ENCODE data around the gene DIDO1.

The DIDO1 gene

DNA sequence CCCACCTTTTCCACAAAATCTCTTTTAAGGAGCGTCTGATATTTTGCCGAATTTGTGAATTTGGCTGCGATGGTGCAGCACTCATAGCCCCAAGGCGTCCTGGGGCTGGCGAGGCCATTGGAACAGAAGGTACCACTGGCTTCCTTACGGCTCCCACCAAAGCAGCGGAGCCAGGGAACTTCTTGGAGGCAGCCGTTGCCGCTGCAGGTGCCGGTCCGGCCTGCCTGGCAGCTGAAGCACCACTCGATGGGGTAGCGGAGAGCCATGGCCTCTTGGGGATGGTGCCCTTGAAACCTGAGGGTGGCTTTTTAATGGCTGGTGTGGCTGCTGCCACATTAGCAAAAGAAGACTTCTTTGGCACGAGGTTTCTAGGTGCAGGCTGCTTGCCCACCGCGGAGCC lies 29.8 kb downstream of the DIDO1 start:
- DNase-seq: no peak

DNA sequence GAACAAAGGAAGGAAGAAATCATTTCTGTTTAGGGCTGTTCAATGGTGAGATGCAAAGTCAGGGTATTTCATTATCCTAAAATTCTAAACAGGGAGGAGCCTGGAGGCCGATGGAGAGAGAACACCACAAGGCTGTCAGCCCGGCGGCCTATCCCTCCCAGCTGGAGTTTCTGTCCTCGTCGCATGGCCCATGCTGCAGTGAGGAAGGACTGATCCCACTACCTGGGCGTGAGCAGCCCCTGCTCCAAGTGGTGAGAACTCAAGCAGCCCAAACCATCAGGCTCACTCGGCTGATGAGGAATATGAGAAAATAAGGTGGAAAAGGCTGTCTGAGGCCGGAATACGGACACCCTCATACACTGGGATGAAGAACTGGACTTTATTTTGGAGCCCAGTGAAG lies 30.8 kb downstream of the DIDO1 start:
- no peak for DNase-seq

DNA sequence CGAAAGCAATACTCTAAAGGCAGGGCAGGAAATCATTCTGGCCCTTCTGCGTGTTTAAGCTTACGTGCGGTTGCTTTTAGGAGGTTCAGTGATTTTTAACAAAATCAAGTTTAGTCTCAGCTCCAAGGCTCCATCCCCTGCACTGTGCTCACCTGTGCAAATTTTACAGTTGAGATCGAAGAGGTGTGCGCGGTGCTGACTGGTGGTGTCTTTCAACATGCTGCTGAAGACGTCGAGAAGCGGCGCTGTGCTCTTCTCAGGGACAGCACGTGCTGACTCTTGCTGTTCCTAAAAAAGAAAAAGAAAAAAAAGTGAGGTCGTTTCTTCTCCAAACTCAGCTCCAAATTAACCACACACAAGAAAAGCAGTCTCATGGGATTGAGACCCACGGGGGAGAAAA lies 32.0 kb downstream of the DIDO1 start:
- no peak for DNase-seq

DNA sequence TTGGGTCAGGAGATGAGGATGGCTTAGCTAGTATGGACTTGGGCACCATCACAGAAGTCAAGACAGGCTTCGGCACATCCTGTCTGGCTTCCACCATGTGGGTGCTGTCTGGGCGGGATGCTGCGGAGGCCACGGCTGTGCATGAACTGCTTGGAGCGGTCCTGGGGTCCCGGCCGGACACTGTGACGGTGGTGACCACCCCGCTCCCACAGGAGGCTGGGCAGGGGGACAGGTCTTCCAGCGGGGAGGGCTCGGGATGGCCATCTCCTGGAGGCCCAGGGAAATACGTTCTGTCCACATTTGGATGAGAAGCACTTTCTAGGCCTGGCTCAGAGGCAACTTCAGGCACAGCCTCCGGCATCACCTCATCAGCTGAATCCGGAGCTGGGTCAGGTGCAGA lies 32.6 kb downstream of the DIDO1 start:
- DNase-seq: no peak

DNA sequence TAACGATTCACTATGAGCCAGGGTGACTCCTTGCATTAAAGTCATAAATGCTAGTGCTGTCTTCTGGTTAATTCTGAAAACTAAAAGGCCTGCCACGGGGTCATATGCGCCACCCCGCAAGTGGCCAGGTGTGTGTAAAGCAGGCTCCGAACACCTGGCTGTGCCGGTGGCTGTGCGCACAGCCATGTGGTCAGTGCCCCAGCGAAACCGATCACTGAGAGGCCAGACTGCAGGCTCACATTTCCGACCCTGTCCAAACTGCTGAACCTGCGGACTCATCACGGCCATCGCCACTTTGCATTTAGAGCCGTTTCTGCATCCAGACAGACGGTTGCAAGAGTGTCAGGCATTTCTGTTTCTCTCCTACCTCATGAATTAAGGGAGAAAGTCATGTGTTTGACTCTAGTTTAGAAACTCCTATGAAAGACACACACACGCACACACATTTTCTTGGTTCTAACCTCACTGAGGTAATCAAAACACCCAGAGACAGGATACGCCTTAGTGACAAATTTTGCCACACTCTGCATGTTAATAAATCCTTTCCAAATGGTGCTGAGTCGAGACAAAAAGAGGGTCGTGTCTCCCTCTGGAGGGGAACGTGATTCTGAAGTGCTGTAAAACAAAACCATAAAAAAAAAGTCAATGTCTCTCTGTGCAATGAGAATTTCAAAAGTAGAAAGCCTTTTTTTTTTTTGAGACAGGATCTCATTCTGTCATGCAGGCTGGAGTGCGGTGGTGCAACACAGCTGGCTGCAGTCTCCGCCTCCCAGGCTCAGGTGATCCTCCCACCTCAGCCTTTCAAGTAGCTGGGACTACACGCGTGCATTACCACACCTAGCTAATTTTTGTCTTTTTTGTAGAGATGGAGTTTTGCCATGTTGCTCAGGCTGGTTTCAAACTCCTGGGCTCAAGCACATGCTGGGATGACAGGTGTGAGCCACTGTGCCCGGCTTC lies 33.7 kb downstream of the DIDO1 start:
- DNase-seq: no peak

DNA sequence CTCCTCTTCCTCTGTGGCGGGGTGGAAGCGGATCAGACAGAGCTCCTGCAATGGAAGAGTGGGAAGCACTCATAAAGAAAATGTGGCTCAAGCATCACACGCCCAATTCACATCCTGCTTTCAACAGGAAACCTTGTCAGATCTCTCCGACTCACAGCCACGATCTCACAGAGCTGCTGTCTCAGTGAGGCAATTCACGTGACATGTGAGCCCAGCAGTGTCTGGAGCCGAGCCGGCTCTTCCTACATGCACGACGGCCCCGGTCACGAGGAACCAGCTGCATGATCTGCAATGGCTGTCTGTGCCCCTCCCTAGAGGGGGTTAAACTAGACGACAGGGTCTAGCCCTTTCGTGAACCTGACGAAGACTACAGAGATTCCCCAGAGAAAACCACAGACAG lies 35.2 kb downstream of the DIDO1 start:
- DNase-seq: no peak

DNA sequence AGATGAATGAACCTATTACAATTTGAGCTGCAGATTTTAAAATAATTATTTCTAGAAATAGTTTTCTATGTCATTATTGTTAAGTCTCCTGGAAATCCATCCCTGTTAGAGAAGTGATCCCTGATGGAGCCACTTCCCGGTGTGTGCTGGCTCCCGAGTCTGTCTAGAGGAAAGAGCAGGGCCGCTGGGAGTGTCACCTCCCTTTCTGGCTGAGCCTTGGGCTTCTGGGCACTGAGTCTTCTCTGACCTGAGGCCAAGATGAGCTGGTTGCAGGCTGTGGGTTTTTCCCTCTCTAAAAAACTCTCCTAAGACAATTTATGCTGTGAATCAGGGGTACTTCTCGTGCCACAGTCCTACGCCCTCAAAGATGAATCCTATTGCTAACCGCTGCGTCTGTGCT lies 35.9 kb downstream of the DIDO1 start:
- no peak for DNase-seq

DNA sequence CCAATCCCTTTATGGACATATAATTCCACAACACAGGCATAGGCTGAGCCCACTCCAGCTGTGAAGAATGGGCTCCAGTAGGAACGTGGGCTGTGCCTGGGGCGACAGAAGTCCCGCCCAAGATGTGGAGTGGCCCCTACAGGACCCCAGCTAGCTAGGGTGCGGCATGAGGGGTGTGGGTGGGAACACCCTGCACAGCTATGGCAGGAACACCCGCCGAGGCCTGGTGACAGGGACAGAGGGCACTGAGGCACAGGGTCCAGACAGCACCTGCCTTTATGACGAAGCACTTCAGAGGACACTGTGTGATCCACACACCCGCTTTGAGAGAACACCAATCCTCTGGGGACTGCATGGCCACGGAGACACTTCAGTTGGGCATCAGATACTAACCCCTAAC lies 36.4 kb downstream of the DIDO1 start:
- no peak for DNase-seq

DNA sequence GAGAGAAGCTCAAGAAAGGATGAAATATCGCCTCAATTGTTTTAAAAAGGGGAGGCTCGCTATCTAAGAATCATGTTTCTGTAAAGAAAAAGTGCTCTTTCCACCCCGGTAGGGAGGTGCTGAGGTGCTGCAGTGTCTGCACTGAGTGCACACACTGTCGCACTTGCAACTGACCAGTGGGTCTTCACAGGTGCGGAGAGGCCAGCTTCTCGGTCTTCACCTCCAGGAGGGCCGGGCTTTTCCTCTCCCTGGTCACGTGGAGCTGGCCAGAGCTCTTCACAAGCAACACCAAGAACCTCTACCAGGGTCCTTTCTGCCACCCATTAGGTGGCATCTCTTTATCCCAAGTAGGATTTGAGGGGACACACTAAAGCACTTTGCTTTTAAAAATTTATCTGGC lies 36.9 kb downstream of the DIDO1 start:
- DNase-seq: no peak

DNA sequence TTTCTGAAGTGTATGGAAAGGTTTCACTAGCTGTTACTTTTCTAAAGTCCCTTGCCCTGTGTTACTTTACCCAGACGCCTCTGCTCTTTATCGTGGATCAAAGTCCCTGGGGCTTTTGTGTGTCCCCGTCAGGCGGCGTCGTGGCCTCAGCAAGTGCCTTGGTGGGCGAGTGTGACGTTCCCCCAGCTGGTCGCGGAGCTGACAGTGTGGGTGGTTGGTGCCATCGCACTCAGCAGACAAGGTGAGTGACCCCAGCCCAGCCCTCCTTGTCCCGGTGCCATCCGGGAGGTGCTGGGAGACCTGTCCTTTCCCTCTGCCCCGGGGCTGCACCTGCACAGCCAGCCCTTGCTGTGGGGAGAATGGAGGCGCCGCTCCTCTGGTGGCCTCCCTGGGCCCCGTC lies 37.4 kb downstream of the DIDO1 start:
- DNase-seq: no peak

DNA sequence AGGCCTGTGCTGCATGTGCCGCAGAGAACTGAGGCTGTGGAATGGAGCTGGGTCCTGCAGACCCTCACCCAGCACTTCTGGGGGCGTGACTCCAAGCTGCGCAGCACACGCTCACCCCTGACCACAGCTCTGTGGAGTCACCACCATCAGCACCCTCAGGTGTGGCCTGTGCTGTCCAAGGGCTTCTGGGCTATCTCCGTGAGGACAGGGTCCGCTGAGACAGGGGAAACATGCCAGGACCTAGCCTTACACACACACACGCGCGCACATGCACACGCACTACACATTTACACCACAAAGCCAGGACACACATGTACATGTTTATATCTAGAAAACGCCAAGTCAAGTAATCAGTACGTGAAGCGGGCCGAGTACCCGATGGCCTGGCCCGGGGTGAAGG lies 37.9 kb downstream of the DIDO1 start:
- no peak for DNase-seq

DNA sequence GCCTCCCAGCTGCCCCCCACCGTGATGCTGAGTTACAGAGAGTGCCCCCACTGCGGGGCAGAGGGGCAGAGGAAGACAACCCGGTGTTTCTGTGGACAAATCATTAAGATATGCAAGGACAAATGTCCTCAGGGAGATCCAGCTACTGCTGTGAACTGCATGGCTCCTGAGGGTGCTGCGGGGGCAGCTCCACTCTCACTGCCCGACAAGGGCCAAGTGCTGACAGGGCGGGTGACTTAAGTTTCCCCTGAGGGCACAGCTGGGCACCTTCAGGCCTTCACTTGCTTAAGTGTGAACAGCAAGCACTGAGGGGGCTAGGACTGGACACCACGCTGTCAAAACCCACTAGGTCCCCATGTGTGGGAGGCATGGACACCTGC lies 38.5 kb downstream of the DIDO1 start:
- DNase-seq: no peak

DNA sequence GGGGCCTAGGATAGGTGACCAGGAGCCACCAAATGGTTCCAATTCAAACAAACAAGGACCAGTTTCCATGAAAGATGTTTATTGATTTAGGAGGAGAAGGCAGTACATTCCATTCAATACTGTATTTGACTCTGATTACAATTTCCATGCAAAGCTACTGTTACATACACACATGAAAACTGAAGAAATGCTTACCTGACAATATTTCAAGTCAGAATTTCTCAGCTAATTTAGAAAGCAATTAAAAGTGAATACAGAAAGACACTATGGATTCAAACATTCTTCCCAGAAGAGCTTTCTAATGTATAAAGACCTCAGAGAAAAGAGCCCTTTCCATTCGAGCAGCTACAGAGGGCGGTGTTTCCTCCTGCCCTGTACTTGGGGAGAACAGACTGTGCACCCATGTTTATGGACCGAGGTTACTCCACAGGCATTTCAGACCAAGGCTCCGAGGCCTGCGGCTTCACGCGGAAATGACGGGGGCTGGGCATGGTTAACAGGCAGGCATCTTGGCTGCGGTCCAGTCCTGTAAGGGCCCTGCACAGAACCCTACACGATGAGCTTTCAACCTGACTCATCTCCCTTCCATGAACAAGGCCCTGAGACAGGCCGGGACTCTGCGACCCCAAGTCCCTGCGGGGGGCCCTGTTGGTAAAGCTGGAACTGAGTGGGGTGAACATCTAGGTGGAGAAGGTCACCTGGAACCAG lies 39.0 kb downstream of the DIDO1 start:
- DNase-seq: peak in 2 of 51 donors; percentile 11 to 28

DNA sequence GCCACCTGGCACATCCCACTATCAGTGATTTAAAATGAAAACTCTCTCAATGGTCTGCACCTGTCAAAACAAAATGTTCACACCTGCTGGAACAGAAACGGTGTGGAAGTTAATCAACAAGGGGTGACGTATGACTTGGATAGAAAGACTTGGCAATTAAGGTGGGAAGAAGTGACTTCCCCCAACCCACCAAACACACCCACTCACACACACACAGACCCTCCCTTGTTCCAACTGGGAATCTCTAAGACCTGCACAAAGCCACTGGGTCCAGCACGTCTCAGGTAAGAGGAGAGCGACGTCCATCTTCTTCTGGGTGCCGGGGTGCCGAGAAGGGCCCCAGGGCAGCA lies 39.6 kb downstream of the DIDO1 start:
- DNase-seq: no peak

DNA sequence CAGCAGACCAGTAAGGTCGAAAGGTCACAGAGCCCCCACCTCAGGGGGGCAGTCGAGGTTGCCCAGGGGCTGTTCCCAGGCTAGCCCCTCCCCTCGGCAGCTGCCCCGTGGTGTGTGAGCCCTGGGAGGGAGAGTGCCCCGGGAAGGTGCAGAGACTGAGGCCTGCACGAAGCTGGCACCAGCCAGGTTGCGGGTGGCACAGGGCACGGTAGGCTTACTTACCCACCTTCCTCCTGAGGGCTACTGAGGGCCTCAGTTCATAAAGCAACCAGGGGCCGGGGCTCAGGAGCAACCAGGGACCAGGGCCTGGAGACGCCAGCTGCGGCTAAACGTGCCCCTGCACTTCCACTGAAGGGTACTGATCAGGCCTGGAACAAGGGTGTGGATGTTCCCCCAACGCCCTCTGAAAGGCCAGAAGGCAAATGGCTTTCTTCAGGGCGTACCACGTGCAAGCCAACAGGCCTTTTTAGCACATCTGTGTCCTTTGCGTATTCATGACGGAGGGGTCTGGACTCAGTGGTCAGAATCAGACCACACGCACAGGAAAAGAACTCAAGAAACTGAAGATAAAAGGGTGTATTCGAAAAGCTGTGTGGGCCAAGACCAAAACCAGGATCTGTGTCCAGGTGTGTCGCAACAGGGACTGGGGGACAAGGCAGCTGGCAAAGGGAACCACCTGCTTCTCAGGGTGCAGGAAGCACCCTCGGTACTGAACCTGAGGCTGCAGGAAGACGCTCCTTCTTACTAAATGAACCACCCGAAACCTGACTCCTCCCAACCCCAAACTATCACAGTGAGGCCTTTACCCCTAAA lies 40.2 kb downstream of the DIDO1 start:
- no peak for DNase-seq

DNA sequence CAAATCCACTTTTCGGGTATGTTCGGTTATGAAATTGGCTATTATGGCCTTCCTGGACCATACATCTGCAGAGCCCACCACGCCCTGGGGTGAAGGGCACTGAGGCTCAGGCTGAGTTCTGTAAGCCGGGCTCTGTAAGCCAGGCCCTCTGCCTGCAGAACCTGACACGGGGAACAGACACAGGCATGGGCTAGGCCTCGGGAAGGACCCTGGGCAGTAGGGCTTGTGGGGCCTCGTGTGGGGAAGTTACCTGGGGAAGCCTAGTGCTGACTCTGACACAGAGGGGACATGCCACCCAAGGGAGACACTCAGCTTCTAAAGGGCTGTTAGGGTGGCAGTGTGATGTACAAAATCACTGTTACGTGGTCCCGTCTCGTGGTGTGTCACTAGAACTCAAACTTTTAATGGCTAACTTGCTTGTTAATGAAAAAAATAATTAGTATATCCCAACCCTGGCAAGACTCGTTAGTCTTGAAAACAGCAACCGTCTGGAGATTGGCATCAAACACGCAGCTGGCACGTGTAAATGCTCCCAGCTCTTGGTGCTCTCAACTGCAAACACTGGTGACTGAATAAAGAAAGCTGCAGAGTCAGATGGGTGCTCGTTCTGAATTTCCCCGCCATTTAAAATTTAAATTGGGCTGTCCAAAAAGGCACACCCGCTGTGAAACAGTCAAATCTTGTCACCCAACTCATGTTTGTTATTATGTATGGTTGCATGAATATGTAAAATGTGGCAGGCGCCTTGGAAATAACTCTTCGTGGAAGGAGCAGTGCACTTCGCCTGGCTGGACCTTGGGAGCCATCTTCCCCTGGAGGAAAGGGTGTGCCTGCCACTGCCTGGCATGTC lies 41.0 kb downstream of the DIDO1 start:
- DNase-seq: no peak

DNA sequence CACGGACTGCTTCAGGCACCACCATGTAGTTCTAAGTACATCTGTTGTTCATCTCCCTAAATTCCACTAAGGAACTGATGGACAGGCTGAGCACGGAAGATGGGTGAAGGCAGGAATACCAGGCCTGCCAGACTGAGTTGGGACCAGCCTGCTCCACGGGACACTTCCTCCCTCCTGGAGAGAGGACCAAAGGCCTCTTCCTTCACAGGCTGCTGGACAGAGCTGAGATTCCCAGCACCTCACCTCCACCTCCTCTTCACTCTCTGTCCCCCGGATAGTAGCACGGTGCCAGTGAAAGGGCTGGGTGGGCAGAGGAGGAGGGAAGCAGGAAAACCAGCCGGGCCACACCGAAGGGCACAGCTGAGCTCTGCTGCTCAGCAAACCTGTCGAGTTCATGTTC lies 41.7 kb downstream of the DIDO1 start:
- DNase-seq: no peak

DNA sequence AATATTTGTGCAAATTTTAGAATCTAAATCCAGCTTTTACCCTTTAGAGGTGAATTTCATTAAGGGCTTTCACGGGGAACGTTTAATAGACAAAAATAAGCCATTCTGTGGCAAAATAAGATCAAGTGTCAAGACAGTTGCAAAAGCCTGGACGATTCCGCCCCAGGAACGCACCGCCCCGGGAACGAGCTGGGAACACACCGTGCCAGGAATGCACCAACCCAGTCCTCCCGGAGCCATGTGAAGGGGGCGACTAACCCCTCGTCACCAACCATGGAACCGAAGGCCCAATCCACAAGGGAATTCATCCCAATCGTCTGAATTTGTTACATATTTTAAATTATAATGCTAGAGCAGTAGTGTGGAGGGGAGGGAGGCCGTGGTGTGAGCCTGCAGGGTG lies 43.9 kb downstream of the DIDO1 start:
- DNase-seq: no peak

DNA sequence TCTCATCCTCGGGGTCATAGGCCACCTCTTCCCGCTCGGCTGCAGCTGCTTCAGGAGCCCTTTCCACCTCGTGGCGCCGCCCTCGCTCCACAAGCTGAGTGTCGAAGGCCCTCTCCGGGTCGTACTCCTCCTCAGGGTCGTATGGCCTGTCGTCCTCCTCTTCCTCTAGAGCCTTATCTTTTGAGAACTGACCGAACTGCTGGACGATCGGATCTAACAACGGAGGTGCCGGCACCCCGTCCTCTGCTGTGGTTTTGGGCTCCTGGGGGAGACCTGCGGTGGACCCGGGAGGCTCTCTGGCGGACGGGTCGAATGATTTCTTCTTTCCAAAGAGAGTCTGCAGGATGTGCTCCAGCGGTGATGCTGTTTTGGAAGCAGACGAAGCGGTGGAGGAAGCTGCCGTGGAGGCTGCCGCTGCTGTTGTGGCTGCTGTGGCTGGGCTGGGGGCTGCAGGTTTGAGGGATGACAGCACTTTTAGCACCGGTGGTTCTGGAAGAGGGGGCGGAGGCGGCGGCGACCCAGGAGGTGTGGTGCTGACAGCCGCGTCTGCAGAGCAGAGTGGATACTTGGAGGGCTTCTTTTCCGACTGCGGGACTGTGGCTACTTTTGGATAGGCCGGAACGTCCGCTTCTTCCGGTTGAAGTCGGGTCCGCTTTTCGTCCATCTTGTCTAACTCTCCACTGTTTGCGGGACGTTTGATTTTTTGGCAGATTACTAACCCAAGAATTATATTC lies 44.5 kb downstream of the DIDO1 start:
- DNase-seq: no peak

DNA sequence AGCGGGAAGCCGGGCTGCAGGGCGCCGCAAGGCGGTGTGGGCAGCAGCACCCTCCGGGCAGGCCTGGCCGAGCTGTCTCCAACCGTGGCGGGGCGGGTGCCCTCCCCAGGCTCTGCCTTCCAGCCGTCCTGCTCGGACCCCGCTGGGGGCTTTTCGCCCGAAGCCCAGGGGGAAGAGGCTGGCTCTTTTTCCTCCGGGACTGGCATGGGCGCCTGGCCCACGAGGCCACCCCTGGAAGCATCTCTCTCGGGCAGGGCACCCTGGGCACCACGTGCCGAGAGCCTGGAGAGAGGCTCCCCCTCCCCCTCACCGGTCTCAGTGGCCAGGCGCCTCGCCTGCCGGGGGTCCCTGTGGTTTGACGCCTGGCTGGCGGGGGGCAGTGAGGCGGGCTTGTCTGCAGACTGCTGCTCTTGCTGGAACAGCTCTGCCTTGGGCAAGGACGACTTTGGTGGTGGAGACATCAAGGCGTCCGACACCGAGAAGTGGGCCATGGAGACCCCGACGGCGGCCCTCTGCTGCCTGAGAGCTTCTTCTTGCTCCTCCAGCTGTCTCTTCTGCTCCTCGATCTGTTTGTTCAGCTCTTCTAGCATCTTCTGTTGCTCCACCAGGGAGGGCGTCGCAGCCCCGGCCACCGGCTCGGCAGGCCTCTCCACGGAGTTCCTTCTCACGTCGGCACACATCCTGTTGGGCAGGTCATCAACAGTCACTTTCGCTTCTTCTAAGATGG lies 45.2 kb downstream of the DIDO1 start:
- no peak for DNase-seq

Data from hypothalamus (tissue), 51 donors.